Gastroesophageal sphincter (tissue), 3 donors: ENCODE results near the gene S100A13.

Experiments used
- CTCF ChIP-seq, 4 experiments: fragments of 200-600 bp in 2 of 4; fragments of 450-650 bp in 2 of 4; sonication (generic) in 1 of 4; IDR thresholded peaks; one replicate each; pipeline ENCODE4 v1.5.1; 2017 to 2019; ENCODE audit warnings: antibody characterized with exemption in 4 of 4, mild to moderate bottlenecking in 2 of 4, moderate library complexity in 2 of 4
- POLR2A ChIP-seq, 2 donors: fragments of 450-650 bp; IDR thresholded peaks; one replicate each; pipeline ENCODE4 v1.6.1; 2017; ENCODE audit warnings: antibody characterized with exemption in 2 of 2, mild to moderate bottlenecking in 2 of 2, moderate library complexity in 1 of 2

GRCh38 chr1:153592748-153593147 is 34.6 kb downstream of the S100A13 start:
- TF ChIP-seq CTCF (IDR thresholded peaks at IDR 0.05) (no peak), POLR2A (IDR thresholded peaks at IDR 0.05) (no peak)
